H9 (cell line): ENCODE data around the gene CPXM2. TPM values are rescaled to one million over a fixed set of nuclear protein-coding genes. Genes with fewer than 3 reads are reported as not detected.

Experiments
- DNase-seq: peaks from one replicate; pipeline ENCODE4 v3.0.0-alpha.2; 2017
- H2AFZ ChIP-seq: one replicate; pipeline ENCODE4 v1.6.1; 2013; ENCODE audit warnings: mild to moderate bottlenecking, low read length, control low read depth, moderate library complexity
- H2AK5ac ChIP-seq: 2 replicates; pipeline ENCODE4 v1.6.1; 2013; ENCODE audit warnings: low read length, control low read depth, mixed read lengths; ENCODE audit not compliant: insufficient read length
- H2BK120ac ChIP-seq: one replicate; pipeline ENCODE4 v1.6.1; 2013; ENCODE audit warnings: low read depth, mild to moderate bottlenecking, low read length, control low read depth, inconsistent platforms; ENCODE audit not compliant: poor library complexity, severe bottlenecking
- H2BK12ac ChIP-seq: 2 replicates; pipeline ENCODE4 v1.6.1; 2013; ENCODE audit warnings: low read length, control low read depth, mixed read lengths, low read depth; ENCODE audit not compliant: insufficient read length
- H2BK15ac ChIP-seq: 2 replicates; pipeline ENCODE4 v1.6.1; 2013; ENCODE audit warnings: low read depth, low read length, control low read depth
- H2BK20ac ChIP-seq: one replicate; pipeline ENCODE4 v1.6.1; 2013; ENCODE audit warnings: low read depth, mild to moderate bottlenecking, low read length, control low read depth, inconsistent platforms; ENCODE audit not compliant: poor library complexity, severe bottlenecking
- H2BK5ac ChIP-seq: 2 replicates; pipeline ENCODE4 v1.6.1; 2013; ENCODE audit warnings: low read length, control low read depth, mixed read lengths; ENCODE audit not compliant: insufficient read length
- H3K14ac ChIP-seq: 2 replicates; pipeline ENCODE4 v1.6.1; 2013; ENCODE audit warnings: low read length, control low read depth; ENCODE audit not compliant: insufficient read depth
- H3K18ac ChIP-seq: 2 replicates; pipeline ENCODE4 v1.6.1; 2013; ENCODE audit warnings: low read depth, mild to moderate bottlenecking, mixed read lengths, low read length, control low read depth; ENCODE audit not compliant: insufficient read length
- H3K23ac ChIP-seq: 2 replicates; pipeline ENCODE4 v1.6.1; 2013; ENCODE audit warnings: low read length, control low read depth, mixed read lengths, low read depth; ENCODE audit not compliant: insufficient read length
- H3K23me2 ChIP-seq: 2 replicates; pipeline ENCODE4 v1.6.1; 2013; ENCODE audit warnings: low read depth, mild to moderate bottlenecking, mixed read lengths, low read length, control low read depth; ENCODE audit not compliant: insufficient read length, poor library complexity, severe bottlenecking
- H3K27ac ChIP-seq: 2 replicates; pipeline ENCODE4 v1.5.1; 2013; ENCODE audit warnings: low read length, control low read depth, mixed read lengths, low read depth; ENCODE audit not compliant: insufficient read length
- H3K27me3 ChIP-seq: 2 replicates; pipeline ENCODE4 v1.6.1; 2013; ENCODE audit warnings: low read length, control low read depth, inconsistent platforms; ENCODE audit not compliant: insufficient read depth
- H3K4ac ChIP-seq: 2 replicates; pipeline ENCODE4 v1.6.1; 2013; ENCODE audit warnings: low read depth, mild to moderate bottlenecking, control low read depth, inconsistent platforms, low read length, moderate library complexity
- H3K4me1 ChIP-seq: 2 replicates; pipeline ENCODE4 v1.6.1; 2013; ENCODE audit warnings: low read length, control low read depth, inconsistent platforms; ENCODE audit not compliant: insufficient read depth
- H3K4me2 ChIP-seq: 2 replicates; pipeline ENCODE4 v1.6.1; 2013; ENCODE audit warnings: low read length, control low read depth, mixed read lengths; ENCODE audit not compliant: insufficient read length, insufficient read depth
- H3K56ac ChIP-seq: 2 replicates; pipeline ENCODE4 v1.6.1; 2013; ENCODE audit warnings: low read depth, mild to moderate bottlenecking, mixed read lengths, low read length, control low read depth; ENCODE audit not compliant: insufficient read length
- H3K79me1 ChIP-seq: 2 replicates; pipeline ENCODE4 v1.6.1; 2013; ENCODE audit warnings: low read depth, mild to moderate bottlenecking, moderate library complexity, low read length, control low read depth, inconsistent platforms; ENCODE audit not compliant: insufficient read depth, poor library complexity, severe bottlenecking
- H3K79me2 ChIP-seq: 2 replicates; pipeline ENCODE4 v1.6.1; 2013; ENCODE audit warnings: low read length, control low read depth, inconsistent platforms; ENCODE audit not compliant: insufficient read depth
- H3K9ac ChIP-seq: 2 replicates; pipeline ENCODE4 v1.6.1; 2013; ENCODE audit warnings: low read length, control low read depth, mixed read lengths; ENCODE audit not compliant: insufficient read length; ENCODE audit errors: extremely low read depth
- H3K9me3 ChIP-seq: one replicate; pipeline ENCODE4 v1.6.1; 2013; ENCODE audit warnings: low read depth, low read length, inconsistent platforms; ENCODE audit not compliant: control insufficient read depth
- H3T11ph ChIP-seq: one replicate; pipeline ENCODE4 v1.6.1; 2013; ENCODE audit warnings: mild to moderate bottlenecking, low read length, control low read depth, inconsistent platforms
- H4K20me1 ChIP-seq: one replicate; pipeline ENCODE4 v1.6.1; 2013; ENCODE audit not compliant: control insufficient read depth, insufficient read length, insufficient read depth
- H4K5ac ChIP-seq: 2 replicates; pipeline ENCODE4 v1.6.1; 2013; ENCODE audit warnings: low read depth, mild to moderate bottlenecking, mixed read lengths, low read length, control low read depth; ENCODE audit not compliant: insufficient read length
- H4K8ac ChIP-seq: replicated peaks from 2 replicates; pipeline ENCODE4 v1.6.1; 2013; ENCODE audit warnings: low read length, control low read depth, mixed read lengths, low read depth; ENCODE audit not compliant: insufficient read length
- H4K91ac ChIP-seq: 2 replicates; pipeline ENCODE4 v1.6.1; 2013; ENCODE audit warnings: low read depth, mild to moderate bottlenecking, moderate library complexity, mixed read lengths, low read length, control low read depth; ENCODE audit not compliant: insufficient read length
- H3K27ac Mint-ChIP-seq, 3 experiments: 2 replicates in 2 of 3; 3 replicates in 1 of 3; pipeline ENCODE4 v1.8.0; 2020 to 2021; ENCODE audit warnings: mixed read lengths in 3 of 3, mild to moderate bottlenecking in 1 of 3, moderate library complexity in 1 of 3
- H3K27me3 Mint-ChIP-seq: 2 replicates; pipeline ENCODE4 v1.8.0; 2021; ENCODE audit warnings: low read depth, mild to moderate bottlenecking, moderate library complexity, mixed read lengths
- H3K36me3 Mint-ChIP-seq, 3 experiments: 2 replicates in 2 of 3; 3 replicates in 1 of 3; pipeline ENCODE4 v1.8.0; 2020 to 2021; ENCODE audit warnings: low read depth in 3 of 3, mixed read lengths in 3 of 3; ENCODE audit not compliant: insufficient read depth in 1 of 3
- H3K4me1 Mint-ChIP-seq, 2 experiments: 2 replicates each; pipeline ENCODE4 v1.8.0; 2020; ENCODE audit warnings: mixed read lengths in 2 of 2
- H3K4me3 Mint-ChIP-seq, 2 experiments: 2 replicates in 1 of 2; 3 replicates in 1 of 2; pipeline ENCODE4 v1.8.0; 2020 to 2021; ENCODE audit warnings: mild to moderate bottlenecking in 2 of 2, mixed read lengths in 2 of 2, moderate library complexity in 1 of 2
- H3K9me3 Mint-ChIP-seq, 2 experiments: 2 replicates in 1 of 2; 3 replicates in 1 of 2; pipeline ENCODE4 v1.8.0; 2020; ENCODE audit warnings: mild to moderate bottlenecking in 2 of 2, mixed read lengths in 2 of 2, moderate library complexity in 1 of 2
- WGBS: extraction: QIAGEN DNeasy Blood & Tissue Kit; methylation state at CpG from one replicate; pipeline ENCODE4 v1.1.7; 2013; ENCODE audit warnings: missing lambda C conversion rate, low lambda C conversion rate, mixed read lengths; ENCODE audit not compliant: insufficient read length; ENCODE audit errors: extremely low coverage; 5-methylcytosine and 5-hydroxymethylcytosine counted together
- total RNA-seq: library from RNA; stranded (reverse); gene quantifications from 2 replicates; pipeline ENCODE4 v1.2.1, GENCODE V29; 2021
- TF ChIP-seq, protein P1 (sequence below): fragments of 200-600 bp; sonication (generic); conservative IDR thresholded peaks from 3 replicates; pipeline ENCODE4 v1.8.0; 2021; ENCODE audit warnings: antibody characterized with exemption, mild to moderate bottlenecking

Gene CPXM2
- total RNA-seq, 1 experiment from 2014 or later = 1.7 TPM

DNA sequence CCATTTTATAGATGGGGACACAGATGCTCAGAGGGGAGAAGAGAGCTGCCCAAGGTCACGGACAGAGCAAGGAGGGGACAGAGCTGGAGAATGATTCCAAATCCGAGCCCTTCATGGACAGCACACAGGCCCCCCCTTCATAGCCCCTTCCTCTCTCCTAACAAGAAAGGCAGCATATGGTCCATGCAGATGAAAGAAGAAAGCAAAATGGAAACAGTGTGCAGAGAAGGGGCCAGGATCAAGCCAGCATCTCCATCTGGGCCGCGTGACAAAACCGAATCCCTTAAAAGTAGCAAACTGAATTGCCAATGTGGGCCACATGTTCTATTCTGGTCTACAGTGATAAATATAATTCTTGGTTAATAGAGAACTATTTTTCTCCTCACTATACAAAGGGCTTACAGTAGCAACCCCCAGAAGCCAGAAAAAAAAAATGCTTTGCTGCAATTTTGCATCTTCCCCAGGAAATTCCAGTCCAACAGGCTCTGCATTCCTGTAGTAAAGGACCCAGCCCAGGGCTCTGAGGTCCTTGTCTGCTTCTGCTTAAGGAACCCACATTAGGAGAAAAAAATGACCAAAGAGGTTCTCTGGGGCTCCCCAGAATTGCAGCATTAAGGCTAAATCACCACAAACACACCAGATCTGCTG, 7.8 kb downstream of the CPXM2 start:
- H2AK5ac ChIP-seq = no peak overlapping the region
- H2BK15ac ChIP-seq = no peak overlapping the region
- peaks cover 8 to 20% of the 10 kb centered on the region in 2 experiments for H3K4me1 Mint-ChIP-seq
- no peaks in the 10 kb centered on the region for H3K9me3 Mint-ChIP-seq
- no peak overlapping the region for H2BK5ac ChIP-seq
- no peak overlapping the region for H2BK120ac ChIP-seq
- no peaks in the 10 kb centered on the region for H4K20me1 ChIP-seq
- H3K27ac ChIP-seq = no peak overlapping the region
- H3K4me2 ChIP-seq = no peak overlapping the region
- no peaks in the 10 kb centered on the region for H3K79me1 ChIP-seq
- H4K5ac ChIP-seq = no peak overlapping the region
- DNase-seq = no peak
- H3K23ac ChIP-seq = no peak overlapping the region
- no peak overlapping the region for H3K9ac ChIP-seq
- no peak overlapping the region for H4K91ac ChIP-seq
- TF ChIP-seq, protein P1, sequence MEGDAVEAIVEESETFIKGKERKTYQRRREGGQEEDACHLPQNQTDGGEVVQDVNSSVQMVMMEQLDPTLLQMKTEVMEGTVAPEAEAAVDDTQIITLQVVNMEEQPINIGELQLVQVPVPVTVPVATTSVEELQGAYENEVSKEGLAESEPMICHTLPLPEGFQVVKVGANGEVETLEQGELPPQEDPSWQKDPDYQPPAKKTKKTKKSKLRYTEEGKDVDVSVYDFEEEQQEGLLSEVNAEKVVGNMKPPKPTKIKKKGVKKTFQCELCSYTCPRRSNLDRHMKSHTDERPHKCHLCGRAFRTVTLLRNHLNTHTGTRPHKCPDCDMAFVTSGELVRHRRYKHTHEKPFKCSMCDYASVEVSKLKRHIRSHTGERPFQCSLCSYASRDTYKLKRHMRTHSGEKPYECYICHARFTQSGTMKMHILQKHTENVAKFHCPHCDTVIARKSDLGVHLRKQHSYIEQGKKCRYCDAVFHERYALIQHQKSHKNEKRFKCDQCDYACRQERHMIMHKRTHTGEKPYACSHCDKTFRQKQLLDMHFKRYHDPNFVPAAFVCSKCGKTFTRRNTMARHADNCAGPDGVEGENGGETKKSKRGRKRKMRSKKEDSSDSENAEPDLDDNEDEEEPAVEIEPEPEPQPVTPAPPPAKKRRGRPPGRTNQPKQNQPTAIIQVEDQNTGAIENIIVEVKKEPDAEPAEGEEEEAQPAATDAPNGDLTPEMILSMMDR = no peak
- peaks cover 2% of the 10 kb centered on the region for H3K27me3 Mint-ChIP-seq
- H3K4ac ChIP-seq = no peak overlapping the region
- H3K36me3 Mint-ChIP-seq = 0 out of 7 replicates have a peak, but pooled peaks cover 0 to under 1% (median 0%) of the 10 kb centered on the region in 3 experiments
- H3K56ac ChIP-seq = no peak overlapping the region
- no peak overlapping the region for H2BK12ac ChIP-seq
- no peak overlapping the region for H2AFZ ChIP-seq
- H3T11ph ChIP-seq = no peak overlapping the region
- H3K23me2 ChIP-seq = no peaks in the 10 kb centered on the region
- no CpG with 5 or more reads among the region's 5 CpGs for WGBS
- H3K27ac Mint-ChIP-seq = no peak overlapping the region
- no peak overlapping the region for H2BK20ac ChIP-seq
- H3K14ac ChIP-seq = no peak overlapping the region
- H3K4me3 Mint-ChIP-seq = no peak overlapping the region
- peaks cover 3% of the 10 kb centered on the region; the same call in 1 of the 2 replicates for H3K4me1 ChIP-seq
- H3K79me2 ChIP-seq = no peaks in the 10 kb centered on the region; the same call in 1 of the 2 replicates
- no peak overlapping the region for H4K8ac ChIP-seq
- no peaks in the 10 kb centered on the region for H3K9me3 ChIP-seq
- H3K18ac ChIP-seq = no peak overlapping the region
- no peaks in the 10 kb centered on the region for H3K27me3 ChIP-seq
